HUES64 (cell line): ENCODE measurements around the gene MRPL40.

Experiments
- H3K27ac ChIP-seq: 2 replicates; pipeline ENCODE4 v1.7.0; 2013; ENCODE audit warnings: low read depth, low read length, inconsistent platforms
- H3K27me3 ChIP-seq: 2 replicates; pipeline ENCODE4 v1.6.1; 2013; ENCODE audit warnings: mild to moderate bottlenecking, low read length; ENCODE audit not compliant: insufficient read depth
- H3K36me3 ChIP-seq: 2 replicates; pipeline ENCODE4 v1.6.1; 2013; ENCODE audit warnings: mild to moderate bottlenecking, low read length; ENCODE audit not compliant: insufficient read depth
- H3K4me1 ChIP-seq: 2 replicates; pipeline ENCODE4 v1.6.1; 2013; ENCODE audit warnings: mild to moderate bottlenecking, low read length, moderate library complexity; ENCODE audit not compliant: insufficient read depth
- H3K4me3 ChIP-seq: 2 replicates; pipeline ENCODE4 v1.5.1; 2013; ENCODE audit warnings: mild to moderate bottlenecking, low read length, moderate library complexity
- H3K9ac ChIP-seq: 2 replicates; pipeline ENCODE4 v1.6.1; 2013; ENCODE audit warnings: mild to moderate bottlenecking, low read depth, low read length
- H3K9me3 ChIP-seq: 2 replicates; pipeline ENCODE4 v1.6.1; 2013; ENCODE audit warnings: low read depth, low read length; ENCODE audit not compliant: insufficient read depth
- WGBS: fragments of 150-250, 120-280 bp; methylation state at CpG from one replicate; pipeline ENCODE4 v1.1.7; 2013; ENCODE audit warnings: missing lambda C conversion rate; 5-methylcytosine and 5-hydroxymethylcytosine counted together

The MRPL40 gene

GRCh38 chr22:19406846-19407245 is 25.5 kb upstream of the MRPL40 start:
- 100% methylated on average over 2 of the region's 4 CpGs for WGBS
- Histone ChIP-seq H3K4me1 (no peaks in the 10 kb centered on the region), H3K9ac (no peak overlapping the region), H3K4me3 (no peak overlapping the region), H3K9me3 (no peaks in the 10 kb centered on the region), H3K27ac (no peak overlapping the region), H3K36me3 (peaks cover 87% of the 10 kb centered on the region), H3K27me3 (no peaks in the 10 kb centered on the region)

GRCh38 chr22:19407649-19408606 is 24.4 kb upstream of the MRPL40 start:
- Histone ChIP-seq H3K9ac (no peak overlapping the region), H3K9me3 (no peaks in the 10 kb centered on the region), H3K4me3 (no peak overlapping the region), H3K27me3 (no peaks in the 10 kb centered on the region), H3K27ac (no peak overlapping the region), H3K4me1 (no peaks in the 10 kb centered on the region), H3K36me3 (peaks cover 76% of the 10 kb centered on the region)
- WGBS, result 96% methylated on average over 16 of the region's 16 CpGs

GRCh38 chr22:19410941-19411689 is 21.2 kb upstream of the MRPL40 start:
- Histone ChIP-seq H3K36me3 (peaks cover 49% of the 10 kb centered on the region), H3K27me3 (no peaks in the 10 kb centered on the region), H3K4me1 (0 out of 2 replicates have a peak, but pooled peaks cover 5% of the 10 kb centered on the region), H3K9ac (no peak overlapping the region), H3K27ac (no peak overlapping the region), H3K4me3 (no peak overlapping the region), H3K9me3 (no peaks in the 10 kb centered on the region)
- WGBS, result 95% methylated on average over 6 of the region's 6 CpGs

- 100% methylated on average over 1 of the region's 1 CpG for WGBS
- Histone ChIP-seq H3K27ac (no peak overlapping the region), H3K9ac (no peak overlapping the region), H3K9me3 (no peaks in the 10 kb centered on the region), H3K4me1 (0 out of 2 replicates have a peak, but pooled peaks cover 5% of the 10 kb centered on the region), H3K27me3 (no peaks in the 10 kb centered on the region), H3K36me3 (peaks cover 43% of the 10 kb centered on the region), H3K4me3 (no peak overlapping the region)
These were observed 20.7 kb upstream of the MRPL40 start for GRCh38 chr22:19411690-19412045.

GRCh38 chr22:19412478-19412877 is 19.9 kb upstream of the MRPL40 start:
- H3K36me3 ChIP-seq, result peaks cover 35% of the 10 kb centered on the region
- H3K27me3 ChIP-seq, result no peaks in the 10 kb centered on the region
- 93% methylated on average over 4 of the region's 4 CpGs for WGBS
- no peak overlapping the region for H3K9ac ChIP-seq
- H3K4me3 ChIP-seq, result no peak overlapping the region
- H3K4me1 ChIP-seq, result 0 out of 2 replicates have a peak, but pooled peaks cover 5% of the 10 kb centered on the region
- no peaks in the 10 kb centered on the region for H3K9me3 ChIP-seq
- no peak overlapping the region; the same call in 1 of the 2 replicates for H3K27ac ChIP-seq

- Histone ChIP-seq H3K4me3 (no peak overlapping the region), H3K27me3 (no peaks in the 10 kb centered on the region), H3K4me1 (0 out of 2 replicates have a peak, but pooled peaks cover 5% of the 10 kb centered on the region), H3K9me3 (no peaks in the 10 kb centered on the region), H3K27ac (no peak overlapping the region; the same call in 1 of the 2 replicates), H3K36me3 (peaks cover 31% of the 10 kb centered on the region), H3K9ac (no peak overlapping the region)
- WGBS, result 89% methylated on average over 4 of the region's 4 CpGs
These were observed 19.4 kb upstream of the MRPL40 start for GRCh38 chr22:19412923-19413322.

- Histone ChIP-seq H3K4me1 (peaks cover 29% of the 10 kb centered on the region), H3K36me3 (no peaks in the 10 kb centered on the region), H3K4me3 (no peak overlapping the region), H3K27ac (no peak overlapping the region), H3K9ac (no peak overlapping the region), H3K9me3 (no peaks in the 10 kb centered on the region), H3K27me3 (no peaks in the 10 kb centered on the region)
- 95% methylated on average over 5 of the region's 5 CpGs for WGBS
These were observed 13.3 kb upstream of the MRPL40 start for GRCh38 chr22:19419086-19419463.

- H3K9ac ChIP-seq, result no peak overlapping the region
- 81% methylated on average over 4 of the region's 5 CpGs for WGBS
- H3K27ac ChIP-seq, result no peak overlapping the region
These were observed 12.7 kb upstream of the MRPL40 start for GRCh38 chr22:19419464-19420178.

GRCh38 chr22:19420321-19420720 is 12.0 kb upstream of the MRPL40 start:
- no peaks in the 10 kb centered on the region for H3K27me3 ChIP-seq
- no peak overlapping the region for H3K4me3 ChIP-seq
- peaks cover 27% of the 10 kb centered on the region for H3K4me1 ChIP-seq
- WGBS, result 93% methylated on average over 6 of the region's 6 CpGs
- no peaks in the 10 kb centered on the region for H3K9me3 ChIP-seq
- 0 out of 2 replicates have a peak, but pooled peaks cover 5% of the 10 kb centered on the region for H3K36me3 ChIP-seq
- no peak overlapping the region for H3K27ac ChIP-seq
- no peak overlapping the region for H3K9ac ChIP-seq

More at GRCh38 chr22:19419464-19420178, 12.7 kb upstream of the MRPL40 start:
- H3K36me3 ChIP-seq, result no peaks in the 10 kb centered on the region
- no peaks in the 10 kb centered on the region for H3K27me3 ChIP-seq
- peaks cover 27% of the 10 kb centered on the region for H3K4me1 ChIP-seq
- H3K9me3 ChIP-seq, result no peaks in the 10 kb centered on the region
- no peak overlapping the region for H3K4me3 ChIP-seq

GRCh38 chr22:19422440-19423301 is 9.7 kb upstream of the MRPL40 start:
- WGBS, result 65% methylated on average over 11 of the region's 11 CpGs
- Histone ChIP-seq H3K36me3 (0 out of 2 replicates have a peak, but pooled peaks cover 6% of the 10 kb centered on the region), H3K4me3 (no peak overlapping the region), H3K27me3 (no peaks in the 10 kb centered on the region), H3K9me3 (no peaks in the 10 kb centered on the region), H3K27ac (peak overlapping the region; percentile 30; the same call in 1 of the 2 replicates), H3K9ac (peak overlapping the region; percentile 21; the same call in 1 of the 2 replicates), H3K4me1 (peaks cover 27% of the 10 kb centered on the region)
